Caco-2 (cell line): ENCODE data around the gene TMEM62. TPM values are rescaled to one million over a fixed set of nuclear protein-coding genes. Genes with fewer than 3 reads are reported as not detected.

Experiments
- BruUV-seq: library from RNA; stranded (reverse); fragments of 400-500 nt; replicated peaks from 2 replicates; lab custom pipeline; 2021; lab: Mats Ljungman, UMichigan
- CTCF ChIA-PET: fragments of 300-600 bp; sonication (Branson Sonifier 250); formaldehyde crosslinking; loops from one replicate; lab custom pipeline; 2022; ENCODE audit warnings: antibody characterized with exemption; lab: Charles Lee
- POLR2A ChIA-PET: fragments of 300-600 bp; sonication (Branson Sonifier 250); formaldehyde crosslinking; loops from one replicate; lab custom pipeline; 2022; ENCODE audit warnings: antibody characterized with exemption; lab: Charles Lee
- DNase-seq, 2 experiments: peaks; one replicate each; pipeline versions ENCODE4 v3.0.0 to v3.0.0-alpha.2; 2020 to 2022
- H3K27me3 ChIP-seq: replicated peaks from 2 replicates; pipeline ENCODE4 v1.6.0; 2011; ENCODE audit warnings: low read length; ENCODE audit not compliant: control insufficient read depth, insufficient read depth
- H3K36me3 ChIP-seq: 2 replicates; pipeline ENCODE4 v1.5.1; 2011; ENCODE audit warnings: low read length; ENCODE audit not compliant: control insufficient read depth, insufficient read depth
- H3K4me1 ChIP-seq: fragments of 250-450 bp; sonication (Bioruptor Pico); 2 replicates; pipeline ENCODE4 v1.5.1; 2020; ENCODE audit warnings: mild to moderate bottlenecking
- H3K4me3 ChIP-seq: 2 replicates; pipeline ENCODE4 v1.5.1; 2011; ENCODE audit warnings: low read depth, mild to moderate bottlenecking, control low read depth, low read length
- H3K9me3 ChIP-seq: fragments of 250-450 bp; sonication (Bioruptor Pico); 2 replicates; pipeline ENCODE4 v1.5.1; 2020; ENCODE audit warnings: mild to moderate bottlenecking, moderate library complexity
- H3K27ac Mint-ChIP-seq: one replicate; pipeline ENCODE4 v1.8.0; 2022; ENCODE audit warnings: mixed read lengths; ENCODE audit not compliant: unreplicated experiment
- H3K27me3 Mint-ChIP-seq: one replicate; pipeline ENCODE4 v1.8.0; 2022; ENCODE audit warnings: mixed read lengths; ENCODE audit not compliant: insufficient read depth, unreplicated experiment
- H3K36me3 Mint-ChIP-seq: one replicate; pipeline ENCODE4 v1.8.0; 2022; ENCODE audit warnings: mild to moderate bottlenecking, mixed read lengths; ENCODE audit not compliant: insufficient read depth, unreplicated experiment
- H3K4me1 Mint-ChIP-seq: one replicate; pipeline ENCODE4 v1.8.0; 2022; ENCODE audit warnings: low read depth, mixed read lengths; ENCODE audit not compliant: unreplicated experiment
- H3K4me3 Mint-ChIP-seq: one replicate; pipeline ENCODE4 v1.8.0; 2022; ENCODE audit warnings: mild to moderate bottlenecking, moderate library complexity, mixed read lengths; ENCODE audit not compliant: unreplicated experiment
- H3K9me3 Mint-ChIP-seq: one replicate; pipeline ENCODE4 v1.8.0; 2022; ENCODE audit warnings: mixed read lengths; ENCODE audit not compliant: unreplicated experiment
- intact Hi-C: fragments of 100-400 bp; cut with micrococcal nuclease; formaldehyde crosslinking; loops from one replicate; pipeline ENCODE4 v1.10.0; 2022; ENCODE audit not compliant: unreplicated experiment
- total RNA-seq: library from RNA; stranded (reverse); gene quantifications from 2 replicates; pipeline ENCODE4 v1.2.3, GENCODE V29; 2022
- TF ChIP-seq, protein P1 (sequence below), 2 experiments: fragments of 200-600 bp in 1 of 2; IDR thresholded peaks; 1 replicate in 1 of 2; 2 replicates in 1 of 2; pipeline versions ENCODE4 v1.5.1 to v1.8.0; 2011 to 2022; ENCODE audit warnings: antibody characterized with exemption in 1 of 2, control low read depth in 1 of 2, inconsistent platforms in 1 of 2, low read depth in 1 of 2, low read length in 1 of 2, mild to moderate bottlenecking in 1 of 2, moderate library complexity in 1 of 2; ENCODE audit not compliant: insufficient read depth in 1 of 2, severe bottlenecking in 1 of 2, unreplicated experiment in 1 of 2

The TMEM62 gene
- total RNA-seq, 1 experiment from 2014 or later = 23.7 TPM

DNA sequence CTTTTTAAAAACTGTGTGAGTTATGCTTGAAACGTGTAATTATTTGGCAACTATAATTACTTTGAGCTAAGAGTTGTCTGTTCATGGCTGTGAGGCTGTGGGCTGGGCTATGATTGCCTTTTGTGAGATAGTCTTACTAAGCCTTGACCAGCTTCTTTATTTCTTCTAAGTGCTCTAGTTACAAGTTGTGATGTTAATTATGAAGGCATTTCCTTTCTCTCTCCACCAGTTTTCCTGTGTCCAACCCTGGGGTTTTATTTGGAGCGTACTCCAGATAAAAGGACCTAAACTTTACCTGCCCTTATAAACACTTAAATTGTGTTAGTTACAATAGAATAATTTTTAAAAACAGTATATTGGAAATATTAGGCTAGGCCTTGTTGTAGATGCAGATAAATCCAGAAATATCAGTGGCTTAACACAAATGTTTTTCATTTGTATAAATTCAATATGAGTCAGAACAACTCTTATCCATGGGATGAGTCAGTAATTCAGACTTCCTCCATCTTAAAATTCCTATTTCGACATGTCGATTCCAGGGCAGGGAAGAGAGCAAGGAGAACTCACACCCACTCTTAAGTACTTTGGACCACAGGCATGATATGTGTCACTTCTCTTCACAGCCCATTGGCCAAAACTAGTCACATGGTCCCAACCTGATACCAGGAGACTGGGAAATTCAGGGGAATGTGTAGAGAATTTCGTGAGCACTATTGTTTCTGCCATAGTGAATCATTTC is 17.0 kb downstream of the TMEM62 start:
- no TSS peak for BruUV-seq
- no peaks in the 10 kb centered on the region for H3K36me3 ChIP-seq
- no peak overlapping the region for H3K4me3 ChIP-seq
- H3K36me3 Mint-ChIP-seq = peaks cover 9% of the 10 kb centered on the region
- DNase-seq = peak in 1 of 2 experiments; percentile 21
- TF ChIP-seq, protein P1, sequence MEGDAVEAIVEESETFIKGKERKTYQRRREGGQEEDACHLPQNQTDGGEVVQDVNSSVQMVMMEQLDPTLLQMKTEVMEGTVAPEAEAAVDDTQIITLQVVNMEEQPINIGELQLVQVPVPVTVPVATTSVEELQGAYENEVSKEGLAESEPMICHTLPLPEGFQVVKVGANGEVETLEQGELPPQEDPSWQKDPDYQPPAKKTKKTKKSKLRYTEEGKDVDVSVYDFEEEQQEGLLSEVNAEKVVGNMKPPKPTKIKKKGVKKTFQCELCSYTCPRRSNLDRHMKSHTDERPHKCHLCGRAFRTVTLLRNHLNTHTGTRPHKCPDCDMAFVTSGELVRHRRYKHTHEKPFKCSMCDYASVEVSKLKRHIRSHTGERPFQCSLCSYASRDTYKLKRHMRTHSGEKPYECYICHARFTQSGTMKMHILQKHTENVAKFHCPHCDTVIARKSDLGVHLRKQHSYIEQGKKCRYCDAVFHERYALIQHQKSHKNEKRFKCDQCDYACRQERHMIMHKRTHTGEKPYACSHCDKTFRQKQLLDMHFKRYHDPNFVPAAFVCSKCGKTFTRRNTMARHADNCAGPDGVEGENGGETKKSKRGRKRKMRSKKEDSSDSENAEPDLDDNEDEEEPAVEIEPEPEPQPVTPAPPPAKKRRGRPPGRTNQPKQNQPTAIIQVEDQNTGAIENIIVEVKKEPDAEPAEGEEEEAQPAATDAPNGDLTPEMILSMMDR (IDR thresholded peaks at IDR 0.05; ENCODE audit: insufficient read depth in 1 of 2, low read depth in 1 of 2, low read length in 1 of 2, severe bottlenecking in 1 of 2, unreplicated experiment in 1 of 2) = no peak
- peaks cover 15% of the 10 kb centered on the region for H3K4me1 ChIP-seq
- no peaks in the 10 kb centered on the region for H3K9me3 Mint-ChIP-seq
- H3K4me1 Mint-ChIP-seq = peaks cover 8% of the 10 kb centered on the region
- intact Hi-C loops = no loop called here
- no peaks in the 10 kb centered on the region for H3K9me3 ChIP-seq
- H3K27ac Mint-ChIP-seq = no peak overlapping the region
- no peaks in the 10 kb centered on the region for H3K27me3 ChIP-seq
- no peaks in the 10 kb centered on the region for H3K27me3 Mint-ChIP-seq
- no peak overlapping the region for H3K4me3 Mint-ChIP-seq
- ChIA-PET CTCF (no interaction called here), POLR2A (no interaction called here)

DNA sequence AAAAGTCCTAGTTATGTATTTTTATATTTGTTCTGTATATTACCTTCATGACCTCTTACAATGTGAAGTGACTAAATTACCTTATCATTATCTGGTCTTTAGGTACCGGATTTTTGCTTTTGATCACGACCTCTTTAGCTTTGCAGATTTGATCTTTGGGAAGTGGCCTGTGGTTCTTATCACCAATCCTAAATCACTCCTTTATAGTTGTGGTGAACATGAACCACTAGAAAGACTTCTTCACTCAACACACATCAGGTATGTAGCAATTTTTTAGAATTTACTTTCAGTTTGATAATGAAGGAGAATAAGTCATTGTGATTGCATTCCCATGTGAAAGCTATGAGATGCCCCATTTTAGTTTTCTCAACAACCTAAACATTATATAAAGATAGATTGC is 18.3 kb downstream of the TMEM62 start:
- Histone ChIP-seq H3K9me3 (no peaks in the 10 kb centered on the region), H3K36me3 (no peaks in the 10 kb centered on the region), H3K4me1 (peaks cover 8% of the 10 kb centered on the region), H3K27me3 (no peaks in the 10 kb centered on the region), H3K4me3 (no peak overlapping the region)
- no TSS peak for BruUV-seq
- Mint-ChIP-seq H3K36me3 (peaks cover 9% of the 10 kb centered on the region), H3K27ac (no peak overlapping the region), H3K4me3 (no peak overlapping the region), H3K27me3 (no peaks in the 10 kb centered on the region), H3K4me1 (no peaks in the 10 kb centered on the region), H3K9me3 (no peaks in the 10 kb centered on the region)
- CTCF ChIA-PET = no interaction called here
- POLR2A ChIA-PET = no interaction called here
- intact Hi-C loops = no loop called here
- DNase-seq = no peak
- TF ChIP-seq, protein P1 (IDR thresholded peaks at IDR 0.05; ENCODE audit: insufficient read depth in 1 of 2, low read depth in 1 of 2, low read length in 1 of 2, severe bottlenecking in 1 of 2, unreplicated experiment in 1 of 2) = no peak

DNA sequence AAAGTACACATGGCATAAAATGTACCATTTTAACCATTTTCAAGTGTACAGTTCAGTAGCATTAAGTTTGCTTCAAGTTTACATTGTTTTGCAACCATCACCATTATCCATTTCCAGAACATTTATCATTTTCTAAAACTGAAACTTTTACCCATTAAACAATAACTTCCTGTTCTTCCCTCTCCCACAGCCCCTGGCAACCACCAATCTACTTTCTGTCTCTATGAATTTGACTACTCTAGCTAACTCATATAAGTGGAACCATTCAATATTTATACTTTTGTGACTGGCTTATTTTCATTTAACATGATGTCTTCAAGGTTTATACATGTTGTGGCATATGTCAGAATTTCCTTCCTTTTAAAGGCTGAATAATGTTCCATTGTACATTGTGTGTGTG is 19.9 kb downstream of the TMEM62 start:
- H3K27me3 Mint-ChIP-seq = no peaks in the 10 kb centered on the region
- Histone ChIP-seq H3K4me3 (no peak overlapping the region), H3K36me3 (no peaks in the 10 kb centered on the region), H3K27me3 (no peaks in the 10 kb centered on the region), H3K9me3 (no peaks in the 10 kb centered on the region), H3K4me1 (peaks cover 8% of the 10 kb centered on the region)
- no peaks in the 10 kb centered on the region for H3K9me3 Mint-ChIP-seq
- H3K4me1 Mint-ChIP-seq = no peaks in the 10 kb centered on the region
- POLR2A ChIA-PET = no interaction called here
- H3K36me3 Mint-ChIP-seq = peaks cover 9% of the 10 kb centered on the region
- no peak overlapping the region for H3K27ac Mint-ChIP-seq
- no peak overlapping the region for H3K4me3 Mint-ChIP-seq
- TF ChIP-seq, protein P1 (IDR thresholded peaks at IDR 0.05; ENCODE audit: insufficient read depth in 1 of 2, low read depth in 1 of 2, low read length in 1 of 2, severe bottlenecking in 1 of 2, unreplicated experiment in 1 of 2) = no peak
- intact Hi-C loops = no loop called here
- BruUV-seq = no TSS peak
- CTCF ChIA-PET = no interaction called here
- no peak for DNase-seq
